K562 (cell line): ENCODE data around the gene LMNA. TPM values are rescaled to one million over a fixed set of nuclear protein-coding genes. Genes with fewer than 3 reads are reported as not detected.
A peak's percentile ranks its signal among the peaks of the same experiment; 100 is the strongest.

Experiments
- ATAC-seq: fragments of 200-7000 bp; cut with Tn5 transposase; 3 replicates; pipeline ENCODE4 v1.9.1; 2020; ENCODE audit warnings: moderate library complexity
- BruUV-seq: library from RNA; stranded (reverse); fragments of 400-500 nt; replicated peaks from 2 replicates; lab custom pipeline; 2021; lab: Mats Ljungman, UMichigan
- CTCF ChIA-PET: fragments of 300-600 bp; formaldehyde crosslinking; extraction: SDS; loops from one replicate; lab custom pipeline; 2021; ENCODE audit warnings: low intra/inter-chr PET ratio; lab: Yijun Ruan, JAX
- POLR2A ChIA-PET: fragments of 300-600, 350-650 bp; sonication (Branson Sonifier 250); formaldehyde crosslinking; extraction: SDS; loops from one replicate; lab custom pipeline; 2021; ENCODE audit warnings: antibody characterized with exemption, inconsistent platforms; lab: Yijun Ruan, JAX
- DNase-seq, 4 experiments: peaks; one replicate each; pipeline versions ENCODE4 v3.0.0 to v3.0.0-alpha.2; 2011 to 2018; ENCODE audit warnings: low spot score in 3 of 4, mixed read lengths in 3 of 4; ENCODE audit errors: extremely low read depth in 1 of 4
- FAIRE-seq: peaks from 2 replicates; lab custom pipeline; 2011; peaks lifted over from hg19 to GRCh38; lab: Jason Lieb, UNC
- H2AFZ ChIP-seq: 2 replicates; pipeline ENCODE4 v1.6.0; 2011; ENCODE audit warnings: low read depth, low read length, control low read depth, inconsistent platforms
- H3K27ac ChIP-seq: fragments of 200-600 bp; 3 replicates; pipeline ENCODE4 v1.8.0; 2011; ENCODE audit warnings: low read depth, mild to moderate bottlenecking, control low read depth, inconsistent platforms, low read length, moderate library complexity, mixed read lengths; ENCODE audit errors: extremely low read depth
- H3K27me3 ChIP-seq, 2 experiments: fragments of 300-600 bp in 1 of 2; 2 replicates in 1 of 2; 3 replicates in 1 of 2; pipeline versions ENCODE4 v1.6.0 to v1.8.0; 2011; ENCODE audit warnings: inconsistent platforms in 2 of 2, low read length in 2 of 2, mild to moderate bottlenecking in 1 of 2, mixed read lengths in 1 of 2, moderate library complexity in 1 of 2; ENCODE audit not compliant: control insufficient read depth in 2 of 2, insufficient read depth in 2 of 2
- H3K36me3 ChIP-seq: fragments of 300-600 bp; 3 replicates; pipeline ENCODE4 v1.8.0; 2011; ENCODE audit warnings: mild to moderate bottlenecking, low read length, inconsistent platforms; ENCODE audit not compliant: control insufficient read depth, insufficient read depth
- H3K4me1 ChIP-seq, 2 experiments: fragments of 200-600 bp in 1 of 2; replicated peaks in 1 of 2; 2 replicates in 1 of 2; 3 replicates in 1 of 2; pipeline versions ENCODE4 v1.5.1 to v1.8.0; 2011; ENCODE audit warnings: inconsistent platforms in 2 of 2, low read length in 2 of 2, mild to moderate bottlenecking in 1 of 2, mixed read lengths in 1 of 2, moderate library complexity in 1 of 2; ENCODE audit not compliant: control insufficient read depth in 2 of 2, insufficient read depth in 2 of 2
- H3K4me2 ChIP-seq: 2 replicates; pipeline ENCODE4 v1.6.1; 2011; ENCODE audit warnings: low read length, control low read depth, inconsistent platforms, mixed read lengths; ENCODE audit not compliant: insufficient read depth
- H3K4me3 ChIP-seq: fragments of 200-600 bp; sonication (generic), shearing (Covaris generic); 2 replicates; pipeline ENCODE4 v1.5.1; 2016; ENCODE audit warnings: control low read depth, inconsistent platforms
- H3K79me2 ChIP-seq: fragments of 200-600 bp; 3 replicates; pipeline ENCODE4 v1.8.0; 2011; ENCODE audit warnings: low read length, inconsistent platforms; ENCODE audit not compliant: control insufficient read depth, insufficient read depth
- H3K9ac ChIP-seq, 2 experiments: 2 replicates each; pipeline versions ENCODE4 v1.6.0 to v1.6.1; 2011; ENCODE audit warnings: low read depth in 2 of 2, low read length in 2 of 2, control low read depth in 1 of 2, inconsistent platforms in 1 of 2, mild to moderate bottlenecking in 1 of 2, mixed read lengths in 1 of 2; ENCODE audit not compliant: insufficient read depth in 1 of 2
- H3K9me1 ChIP-seq: one replicate; pipeline ENCODE4 v1.6.0; 2011; ENCODE audit warnings: inconsistent platforms, mild to moderate bottlenecking, low read length, moderate library complexity; ENCODE audit not compliant: control insufficient read depth, insufficient read depth
- H3K9me3 ChIP-seq: replicated peaks from 2 replicates; pipeline ENCODE4 v1.5.1; 2011; ENCODE audit warnings: low read depth, low read length, inconsistent platforms; ENCODE audit not compliant: control insufficient read depth, insufficient read depth
- H4K20me1 ChIP-seq: replicated peaks from 2 replicates; pipeline ENCODE4 v1.6.1; 2011; ENCODE audit warnings: low read length, inconsistent platforms, mixed read lengths; ENCODE audit not compliant: control insufficient read depth, insufficient read depth
- CBX5 ChIP-seq: IDR thresholded peaks from 2 replicates; pipeline ENCODE4 v1.6.1; 2014; ENCODE audit warnings: low read depth, borderline replicate concordance
- HMG20A ChIP-seq: fragments of 450-650 bp; formaldehyde crosslinking; conservative IDR thresholded peaks from 2 replicates; pipeline ENCODE4 v1.4.0; 2020; ENCODE audit warnings: mild to moderate bottlenecking, mixed read lengths
- IRF1 ChIP-seq: sonication (generic); formaldehyde crosslinking; IDR thresholded peaks from 2 replicates; pipeline ENCODE4 v1.8.0; 2022; ENCODE audit warnings: missing genetic modification reagents, mild to moderate bottlenecking, borderline replicate concordance
- RBM25 ChIP-seq: fragments of 200-400 bp; formaldehyde crosslinking; IDR thresholded peaks from 2 replicates; pipeline ENCODE4 v1.6.1; 2018; ENCODE audit warnings: low read length, low read depth, moderate library complexity; ENCODE audit not compliant: severe bottlenecking
- ZFP91 ChIP-seq: sonication (generic); formaldehyde crosslinking; IDR thresholded peaks from 2 replicates; pipeline ENCODE4 v1.8.0; 2022; ENCODE audit warnings: mild to moderate bottlenecking, missing genetic modification reagents
- WGBS: fragments of 100-300 bp; shearing (Covaris generic); methylation state at CpG from one replicate; pipeline ENCODE4 v1.1.6; 2016; ENCODE audit warnings: low coverage, mixed read lengths; ENCODE audit not compliant: insufficient coverage; ENCODE audit errors: missing lambda C conversion rate; 5-methylcytosine and 5-hydroxymethylcytosine counted together
- in situ Hi-C: fragments of 300-500 bp; cut with MboI; formaldehyde crosslinking; loops from 4 replicates; pipeline ENCODE4 v1.15.0; 2018; ENCODE audit warnings: inconsistent platforms, mixed read lengths
- intact Hi-C: fragments of 100-400 bp; cut with micrococcal nuclease; formaldehyde crosslinking; loops from 2 replicates; pipeline ENCODE4 v1.14.2; 2022
- polyA plus RNA-seq, 8 experiments: library from polyadenylated mRNA; depleted of rRNA in 4 of 8; stranded (reverse) in 5 of 8; unstranded in 3 of 8; fragments of >200 nt; fragmentation: Nextera tagmentation in 2 of 8; fragmentation: Illumina TruSeq in 1 of 8; extraction: Ambion mirVana in 2 of 8; extraction: Trizol in 1 of 8; gene quantifications; 2 replicates each; pipeline versions ENCODE4 v1.2.1 to v1.2.3, GENCODE V29; 2011 to 2014; ENCODE audit warnings: inconsistent platforms in 1 of 8, missing spikeins in 1 of 8
- total RNA-seq, 7 experiments: library from RNA; depleted of rRNA in 6 of 7; stranded (reverse); fragments of >200 nt in 6 of 7; fragmentation: Illumina TruSeq in 2 of 7; extraction: Trizol in 2 of 7; gene quantifications; 2 replicates each; pipeline versions ENCODE4 v1.2.1 to v1.2.3, GENCODE V29; 2011 to 2021; ENCODE audit warnings: low replicate concordance in 1 of 7
- TF ChIP-seq, protein P1 (sequence below): fragments of 250-450 bp; sonication (Bioruptor Pico); IDR thresholded peaks from 2 replicates; pipeline ENCODE4 v1.8.0; 2021; ENCODE audit warnings: moderate library complexity, mild to moderate bottlenecking, inconsistent platforms
- TF ChIP-seq, protein P2 (sequence below): fragments of 250-450 bp; sonication (Bioruptor Pico); IDR thresholded peaks from 2 replicates; pipeline ENCODE4 v1.9.0; 2021; ENCODE audit warnings: mild to moderate bottlenecking

Gene LMNA
- total and polyA plus RNA-seq, 9 of the 15 experiments (the other 6 are each of a cell fraction or from before 2014, with no cell fraction given): 1.00 to 347 (median 88.2) TPM

DNA sequence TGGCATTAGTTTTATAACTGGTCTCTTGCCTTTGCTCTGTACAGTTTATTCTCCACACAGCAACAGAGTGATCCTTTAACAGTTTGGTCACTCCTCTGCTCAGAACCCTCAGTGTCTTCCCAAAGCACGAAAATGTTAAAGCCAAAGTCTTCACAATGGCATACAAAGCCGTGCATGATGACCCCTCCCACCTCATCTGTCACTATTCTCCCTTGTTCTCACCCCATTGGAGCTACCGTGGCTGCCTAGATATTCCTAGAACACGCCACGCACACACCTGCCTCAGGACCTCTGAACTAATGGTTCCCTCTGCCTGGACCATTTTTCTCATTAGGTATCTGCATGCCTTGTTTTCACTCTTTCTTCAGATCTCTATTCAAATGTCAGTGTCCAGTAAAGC is 30.2 kb downstream of the LMNA start:
- no peak for FAIRE-seq
- Histone ChIP-seq H3K9ac (no peak overlapping the region), H3K9me3 (no peaks in the 10 kb centered on the region), H3K9me1 (no peaks in the 10 kb centered on the region), H2AFZ (no peak overlapping the region), H3K4me1 (peaks cover 5 to 14% of the 10 kb centered on the region in 2 experiments; a peak in 4 of 5 replicates), H3K4me3 (no peak overlapping the region), H4K20me1 (0 out of 2 replicates have a peak, but pooled peaks cover 5% of the 10 kb centered on the region), H3K36me3 (peaks cover under 1% of the 10 kb centered on the region; the same call in 1 of the 3 replicates), H3K27ac (no peak overlapping the region), H3K79me2 (no peaks in the 10 kb centered on the region), H3K4me2 (no peak overlapping the region), H3K27me3 (no peaks in the 10 kb centered on the region)
- ATAC-seq: no peak
- no TSS peak for BruUV-seq
- no peak for TF ChIP-seq HMG20A (CRISPR knock-in tag)
- intact Hi-C loops: loop anchor here (5.0 kb wide), 2 partner anchors 48 to 68 kb away; partner anchors contain the start of genes PMF1 and SLC25A44
- CTCF ChIA-PET: interaction anchor here (2.8 kb wide), 1 partner anchor 81 kb away, joined by 44 read pairs; no protein-coding TSS in a partner anchor
- in situ Hi-C loops: loop anchor here (5.0 kb wide), 1 partner anchor 88 kb away; no protein-coding TSS in a partner anchor
- POLR2A ChIA-PET: interaction anchor here (0.6 kb wide), 1 partner anchor 102 kb away, joined by 3 read pairs; no protein-coding TSS in a partner anchor
- no peak for DNase-seq
- WGBS: 20% methylated on average over 5 of the region's 5 CpGs

GRCh38 chr1:156145650-156146019 is 31.1 kb downstream of the LMNA start:
- no peak overlapping the region for H3K27ac ChIP-seq
- no peaks in the 10 kb centered on the region for H3K36me3 ChIP-seq
- H3K4me1 ChIP-seq: peaks cover 5 to 14% of the 10 kb centered on the region in 2 experiments; a peak in 4 of 5 replicates
- FAIRE-seq: no peak
- no TSS peak for BruUV-seq
- POLR2A ChIA-PET: interaction anchor here (0.6 kb wide), 3 partner anchors 77 to 166 kb away, joined by 3 read pairs; no protein-coding TSS in a partner anchor
- in situ Hi-C loops: loop anchor here (5.0 kb wide), 1 partner anchor 87 kb away; no protein-coding TSS in a partner anchor
- no peaks in the 10 kb centered on the region for H3K9me1 ChIP-seq
- H2AFZ ChIP-seq: peak overlapping the region; percentile 81; the same call in 1 of the 2 replicates
- H3K4me3 ChIP-seq: no peak overlapping the region
- 17% methylated on average over 2 of the region's 2 CpGs for WGBS
- H3K9ac ChIP-seq: no peak overlapping the region
- H3K79me2 ChIP-seq: no peaks in the 10 kb centered on the region
- no peaks in the 10 kb centered on the region for H3K9me3 ChIP-seq
- H3K27me3 ChIP-seq: peaks cover 3 to 7% of the 10 kb centered on the region in 2 experiments; a peak in 1 of 5 replicates
- intact Hi-C loops: loop anchor here (2.0 to 5.0 kb wide), 4 partner anchors 47 to 215 kb away; partner anchors contain the start of genes PMF1 and SLC25A44
- no peak for ATAC-seq
- CTCF ChIA-PET: interaction anchor here (0.6 to 2.8 kb wide), 6 partner anchors 49 to 299 kb away, joined by 3 to 44 read pairs (median 4); no protein-coding TSS in a partner anchor
- H3K4me2 ChIP-seq: 0 out of 2 replicates have a peak overlapping the region, but pooled peaks have one; percentile 46
- DNase-seq: no peak
- 0 out of 2 replicates have a peak, but pooled peaks cover 3% of the 10 kb centered on the region for H4K20me1 ChIP-seq
- no peak for TF ChIP-seq RBM25
- TF ChIP-seq, protein P1, sequence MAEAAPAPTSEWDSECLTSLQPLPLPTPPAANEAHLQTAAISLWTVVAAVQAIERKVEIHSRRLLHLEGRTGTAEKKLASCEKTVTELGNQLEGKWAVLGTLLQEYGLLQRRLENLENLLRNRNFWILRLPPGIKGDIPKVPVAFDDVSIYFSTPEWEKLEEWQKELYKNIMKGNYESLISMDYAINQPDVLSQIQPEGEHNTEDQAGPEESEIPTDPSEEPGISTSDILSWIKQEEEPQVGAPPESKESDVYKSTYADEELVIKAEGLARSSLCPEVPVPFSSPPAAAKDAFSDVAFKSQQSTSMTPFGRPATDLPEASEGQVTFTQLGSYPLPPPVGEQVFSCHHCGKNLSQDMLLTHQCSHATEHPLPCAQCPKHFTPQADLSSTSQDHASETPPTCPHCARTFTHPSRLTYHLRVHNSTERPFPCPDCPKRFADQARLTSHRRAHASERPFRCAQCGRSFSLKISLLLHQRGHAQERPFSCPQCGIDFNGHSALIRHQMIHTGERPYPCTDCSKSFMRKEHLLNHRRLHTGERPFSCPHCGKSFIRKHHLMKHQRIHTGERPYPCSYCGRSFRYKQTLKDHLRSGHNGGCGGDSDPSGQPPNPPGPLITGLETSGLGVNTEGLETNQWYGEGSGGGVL (CRISPR knock-in tag): no peak
- no peak for TF ChIP-seq IRF1
- TF ChIP-seq ZFP91 (CRISPR knock-in tag): no peak
- TF ChIP-seq CBX5: no peak
- TF ChIP-seq, protein P2, sequence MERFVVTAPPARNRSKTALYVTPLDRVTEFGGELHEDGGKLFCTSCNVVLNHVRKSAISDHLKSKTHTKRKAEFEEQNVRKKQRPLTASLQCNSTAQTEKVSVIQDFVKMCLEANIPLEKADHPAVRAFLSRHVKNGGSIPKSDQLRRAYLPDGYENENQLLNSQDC: no peak
